Adipose tissue (tissue), 3 donors: ENCODE data around the gene SUN5. TPM values are rescaled to one million over a fixed set of nuclear protein-coding genes. Genes with fewer than 3 reads are reported as not detected.
"Not testable (repeated sequence)": the region's sequence is repeated elsewhere in the genome, so short reads cannot be mapped to it uniquely, and the experiment has no call there.

Experiments used
- H3K27ac ChIP-seq: one replicate; pipeline ENCODE4 v1.5.1; 2013; ENCODE audit warnings: low read depth, low read length
- WGBS, 3 donors: extraction: QIAGEN DNeasy Blood & Tissue Kit; methylation state at CpG; one replicate each; pipeline ENCODE4 v1.1.7; 2013; 5-methylcytosine and 5-hydroxymethylcytosine counted together
- polyA plus RNA-seq, 3 donors: library from polyadenylated mRNA; stranded (reverse); fragments of 200-250 nt; gene quantifications; one replicate each; pipeline ENCODE4 v1.2.3, GENCODE V29; 2013
- donor health status: healthy with polysubstance abuse.
- donor health status: Bipolar disorder and iron deficiency.
- donor health status: healthy.

SUN5 gene
- polyA plus RNA-seq, 3 donors: not detected

- H3K27ac ChIP-seq: no peak overlapping the region
- 65 to 74% (median 69%) methylated on average over 13 of the region's 13 CpGs for WGBS, 3 donors
Observed at GRCh38 chr20:32972181-32973076, 31.8 kb downstream of the SUN5 start.

- WGBS, 3 donors: 49 to 54% (median 51%) methylated on average over 6 of the region's 6 CpGs
- no peak overlapping the region for H3K27ac ChIP-seq
Observed at GRCh38 chr20:32971703-32972161, 32.5 kb downstream of the SUN5 start.

- WGBS, 3 donors: 90 to 96% (median 93%) methylated on average over 2 of the region's 2 CpGs
- H3K27ac ChIP-seq: no peak overlapping the region
Observed at GRCh38 chr20:32970973-32971300, 33.3 kb downstream of the SUN5 start.

- no peak overlapping the region for H3K27ac ChIP-seq
- 88 to 93% (median 93%) methylated on average over 15 of the region's 15 CpGs for WGBS, 3 donors
Observed at GRCh38 chr20:32970115-32970972, 33.9 kb downstream of the SUN5 start.

GRCh38 chr20:32969356-32970114 is 34.7 kb downstream of the SUN5 start:
- H3K27ac ChIP-seq: no peak overlapping the region
- 80 to 87% (median 87%) methylated on average over 13 of the region's 13 CpGs for WGBS, 3 donors

- no peak overlapping the region for H3K27ac ChIP-seq
- 52 to 65% (median 58%) methylated on average over 19 of the region's 19 CpGs for WGBS, 3 donors
Observed at GRCh38 chr20:32968478-32969241, 35.6 kb downstream of the SUN5 start.

GRCh38 chr20:32967961-32968457 is 36.2 kb downstream of the SUN5 start:
- 83 to 89% (median 84%) methylated on average over 16 of the region's 16 CpGs for WGBS, 3 donors
- no peak overlapping the region for H3K27ac ChIP-seq

GRCh38 chr20:32966881-32967781 is 37.1 kb downstream of the SUN5 start:
- WGBS, 3 donors: 52 to 65% (median 62%) methylated on average over 16 of the region's 16 CpGs
- no peak overlapping the region for H3K27ac ChIP-seq

- WGBS, 3 donors: 83 to 87% (median 86%) methylated on average over 4 of the region's 4 CpGs
- no peak overlapping the region for H3K27ac ChIP-seq
Observed at GRCh38 chr20:32966382-32966781, 37.9 kb downstream of the SUN5 start.

GRCh38 chr20:32965581-32966373 is 38.5 kb downstream of the SUN5 start:
- H3K27ac ChIP-seq: no peak overlapping the region
- WGBS, 3 donors: 64 to 72% (median 64%) methylated on average over 12 of the region's 12 CpGs

GRCh38 chr20:32965115-32965514 is 39.1 kb downstream of the SUN5 start:
- 75 to 85% (median 79%) methylated on average over 8 of the region's 8 CpGs for WGBS, 3 donors
- no peak overlapping the region for H3K27ac ChIP-seq

GRCh38 chr20:32964575-32964974 is 39.7 kb downstream of the SUN5 start:
- H3K27ac ChIP-seq: no peak overlapping the region
- WGBS, 3 donors: 87 to 91% (median 89%) methylated on average over 6 of the region's 6 CpGs

- WGBS, 3 donors: 60 to 80% (median 78%) methylated on average over 5 of the region's 5 CpGs
Observed at GRCh38 chr20:32963176-32963575, 41.1 kb downstream of the SUN5 start.

GRCh38 chr20:32962646-32963045 is 41.6 kb downstream of the SUN5 start:
- WGBS, 3 donors: 69 to 90% (median 79%) methylated on average over 11 of the region's 11 CpGs
- not testable (repeated sequence) for H3K27ac ChIP-seq

More at GRCh38 chr20:32963176-32963575, 41.1 kb downstream of the SUN5 start:
- H3K27ac ChIP-seq: no peak overlapping the region

- WGBS, 3 donors: 70 to 86% (median 84%) methylated on average over 5 of the region's 5 CpGs
- H3K27ac ChIP-seq: no peak overlapping the region
Observed at GRCh38 chr20:32962053-32962452, 42.2 kb downstream of the SUN5 start.
